Measurements from ENCODE around the gene CRTAC1.

Gene CRTAC1

GRCh38 chr10:97830064-97830463 is 200.4 kb downstream of the CRTAC1 start:
- H3K27me3 ChIP-seq (ENCODE audit: insufficient read depth, low read depth, severe bottlenecking): no peaks in the 10 kb centered on the region
- no peak overlapping the region for H3K4me3 ChIP-seq (ENCODE audit: low read depth, low read length)
- no peak for DNase-seq
- no peaks in the 10 kb centered on the region for H3K9me3 ChIP-seq (ENCODE audit: severe bottlenecking)
- H3K27ac ChIP-seq: no peak overlapping the region
- TF ChIP-seq, protein P1, sequence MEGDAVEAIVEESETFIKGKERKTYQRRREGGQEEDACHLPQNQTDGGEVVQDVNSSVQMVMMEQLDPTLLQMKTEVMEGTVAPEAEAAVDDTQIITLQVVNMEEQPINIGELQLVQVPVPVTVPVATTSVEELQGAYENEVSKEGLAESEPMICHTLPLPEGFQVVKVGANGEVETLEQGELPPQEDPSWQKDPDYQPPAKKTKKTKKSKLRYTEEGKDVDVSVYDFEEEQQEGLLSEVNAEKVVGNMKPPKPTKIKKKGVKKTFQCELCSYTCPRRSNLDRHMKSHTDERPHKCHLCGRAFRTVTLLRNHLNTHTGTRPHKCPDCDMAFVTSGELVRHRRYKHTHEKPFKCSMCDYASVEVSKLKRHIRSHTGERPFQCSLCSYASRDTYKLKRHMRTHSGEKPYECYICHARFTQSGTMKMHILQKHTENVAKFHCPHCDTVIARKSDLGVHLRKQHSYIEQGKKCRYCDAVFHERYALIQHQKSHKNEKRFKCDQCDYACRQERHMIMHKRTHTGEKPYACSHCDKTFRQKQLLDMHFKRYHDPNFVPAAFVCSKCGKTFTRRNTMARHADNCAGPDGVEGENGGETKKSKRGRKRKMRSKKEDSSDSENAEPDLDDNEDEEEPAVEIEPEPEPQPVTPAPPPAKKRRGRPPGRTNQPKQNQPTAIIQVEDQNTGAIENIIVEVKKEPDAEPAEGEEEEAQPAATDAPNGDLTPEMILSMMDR (IDR thresholded peaks at IDR 0.05; ENCODE audit: low read depth, low read length): no peak
- H3K36me3 ChIP-seq: no peaks in the 10 kb centered on the region

DNA sequence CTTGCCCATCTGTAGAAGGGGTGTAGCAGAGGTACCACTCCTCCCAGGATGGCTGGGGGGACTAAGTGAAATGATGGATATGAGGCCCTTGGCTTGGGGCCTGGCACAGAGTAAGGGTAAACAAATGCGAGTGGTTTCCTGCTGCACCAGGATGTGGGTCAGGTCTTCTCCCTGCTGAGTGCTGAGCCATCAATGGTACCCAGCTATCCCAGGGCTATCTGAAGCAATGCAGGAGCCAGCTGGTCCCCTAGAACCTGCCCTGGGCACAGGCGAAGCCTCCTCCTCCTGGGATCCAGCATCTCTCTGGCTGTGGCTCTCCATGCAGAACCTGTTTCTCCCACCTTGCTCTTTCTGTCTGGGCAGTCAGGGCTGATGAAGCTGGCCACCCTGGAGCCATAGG is 201.7 kb downstream of the CRTAC1 start:
- Histone ChIP-seq H3K4me3 (ENCODE audit: low read depth, low read length) (no peak overlapping the region), H3K9me3 (ENCODE audit: severe bottlenecking) (no peaks in the 10 kb centered on the region), H3K27ac (no peak overlapping the region), H3K36me3 (no peaks in the 10 kb centered on the region), H3K27me3 (ENCODE audit: insufficient read depth, low read depth, severe bottlenecking) (no peaks in the 10 kb centered on the region)
- no peak for DNase-seq
- TF ChIP-seq, protein P1 (IDR thresholded peaks at IDR 0.05; ENCODE audit: low read depth, low read length): no peak

DNA sequence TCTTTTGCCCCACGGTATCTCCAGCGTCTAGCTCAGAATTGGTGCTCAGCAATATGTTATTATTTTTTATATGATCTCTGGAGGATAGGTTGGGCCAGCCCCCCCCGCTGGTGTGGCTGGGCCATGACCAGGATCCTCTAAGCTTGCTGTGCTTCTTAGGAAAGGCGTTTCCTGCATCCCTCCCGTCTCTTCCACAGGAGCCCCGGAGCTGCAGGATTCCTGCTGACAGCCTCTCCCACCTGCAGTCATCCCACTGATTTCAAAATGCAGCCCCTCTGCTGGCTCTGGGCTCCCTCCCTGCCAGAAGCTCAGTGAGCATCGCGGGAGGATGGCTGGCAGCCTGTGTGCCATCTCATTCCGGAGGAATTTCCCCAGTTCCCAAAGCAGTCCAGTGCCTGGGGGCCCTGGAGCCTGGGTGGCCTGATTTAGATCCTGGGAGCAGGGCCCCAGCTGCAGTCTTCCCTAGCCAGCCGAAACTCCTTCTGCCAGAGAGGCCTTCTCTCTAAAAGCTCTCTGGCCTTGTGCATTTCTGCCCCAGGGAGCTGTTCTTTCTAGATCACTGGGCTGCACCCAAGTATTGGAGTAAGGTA is 202.6 kb downstream of the CRTAC1 start:
- Histone ChIP-seq H3K9me3 (ENCODE audit: severe bottlenecking) (no peaks in the 10 kb centered on the region), H3K4me3 (ENCODE audit: low read depth, low read length) (no peak overlapping the region), H3K36me3 (no peaks in the 10 kb centered on the region), H3K27me3 (ENCODE audit: insufficient read depth, low read depth, severe bottlenecking) (no peaks in the 10 kb centered on the region), H3K27ac (no peak overlapping the region)
- no peak for DNase-seq
- TF ChIP-seq, protein P1 (IDR thresholded peaks at IDR 0.05; ENCODE audit: low read depth, low read length): no peak

- Histone ChIP-seq H3K36me3 (no peaks in the 10 kb centered on the region), H3K4me3 (ENCODE audit: low read depth, low read length) (no peak overlapping the region), H3K9me3 (ENCODE audit: severe bottlenecking) (no peaks in the 10 kb centered on the region), H3K27me3 (ENCODE audit: insufficient read depth, low read depth, severe bottlenecking) (no peaks in the 10 kb centered on the region), H3K27ac (no peak overlapping the region)
- no peak for DNase-seq
- TF ChIP-seq, protein P1 (IDR thresholded peaks at IDR 0.05; ENCODE audit: low read depth, low read length): no peak
These were observed 203.5 kb downstream of the CRTAC1 start for GRCh38 chr10:97826892-97827291.

- H3K27ac ChIP-seq: no peak overlapping the region
- H3K9me3 ChIP-seq (ENCODE audit: severe bottlenecking): no peaks in the 10 kb centered on the region
- H3K4me3 ChIP-seq (ENCODE audit: low read depth, low read length): no peak overlapping the region
- TF ChIP-seq, protein P1 (IDR thresholded peaks at IDR 0.05; ENCODE audit: low read depth, low read length): no peak
- DNase-seq: no peak
- no peaks in the 10 kb centered on the region for H3K27me3 ChIP-seq (ENCODE audit: insufficient read depth, low read depth, severe bottlenecking)
- no peaks in the 10 kb centered on the region for H3K36me3 ChIP-seq
These were observed 205.2 kb downstream of the CRTAC1 start for GRCh38 chr10:97825020-97825760.

All from WERI-Rb-1 (cell line).